ENCODE measurements around the gene B4GALNT2.

The B4GALNT2 gene

GRCh38 chr17:49106321-49107210 lies 26.0 kb upstream of the B4GALNT2 start:
- Histone ChIP-seq H3K36me3 (ENCODE audit: insufficient read depth, low read length) (no peaks in the 10 kb centered on the region), H4K20me1 (ENCODE audit: insufficient read depth, low read length, poor library complexity, severe bottlenecking) (no peaks in the 10 kb centered on the region), H3K9ac (ENCODE audit: low read depth, low read length, poor library complexity, severe bottlenecking) (no peak overlapping the region), H3F3A (ENCODE audit: low read depth) (no peaks in the 10 kb centered on the region), H3K4me3 (ENCODE audit: low read length, poor library complexity, severe bottlenecking) (no peak overlapping the region), H3K9me3 (ENCODE audit: insufficient read depth, low read depth, low read length) (no peaks in the 10 kb centered on the region), H3K27me3 (ENCODE audit: insufficient read depth, low read length, poor library complexity, severe bottlenecking) (no peaks in the 10 kb centered on the region), H3K9me2 (replicated peaks; ENCODE audit: low read depth, low read length) (no peaks in the 10 kb centered on the region), H3K4me1 (ENCODE audit: insufficient read depth, low read length, poor library complexity, severe bottlenecking) (no peaks in the 10 kb centered on the region), H2AFZ (ENCODE audit: low read length) (no peak overlapping the region), H3K79me2 (ENCODE audit: insufficient read depth, low read length) (no peaks in the 10 kb centered on the region), H3K4me2 (ENCODE audit: low read depth, low read length, poor library complexity, severe bottlenecking) (no peak overlapping the region)
- no peak for TF ChIP-seq CTCF (conservative IDR thresholded peaks at IDR 0.05; ENCODE audit: low read length)
- no peak for TF ChIP-seq EZH2phosphoT487 (IDR thresholded peaks at IDR 0.05; ENCODE audit: borderline replicate concordance)

- H3K4me1 ChIP-seq (ENCODE audit: insufficient read depth, low read length, poor library complexity, severe bottlenecking), result no peaks in the 10 kb centered on the region
- no peaks in the 10 kb centered on the region for H3K9me3 ChIP-seq (ENCODE audit: insufficient read depth, low read depth, low read length)
- no peaks in the 10 kb centered on the region for H4K20me1 ChIP-seq (ENCODE audit: insufficient read depth, low read length, poor library complexity, severe bottlenecking)
- H3K4me3 ChIP-seq (ENCODE audit: low read length, poor library complexity, severe bottlenecking), result no peak overlapping the region
- no peak overlapping the region for H3K9ac ChIP-seq (ENCODE audit: low read depth, low read length, poor library complexity, severe bottlenecking)
- H3K27me3 ChIP-seq (ENCODE audit: insufficient read depth, low read length, poor library complexity, severe bottlenecking), result no peaks in the 10 kb centered on the region
- TF ChIP-seq CTCF (conservative IDR thresholded peaks at IDR 0.05; ENCODE audit: low read length) (no peak), EZH2phosphoT487 (IDR thresholded peaks at IDR 0.05; ENCODE audit: borderline replicate concordance) (no peak)
- no peak overlapping the region for H3K4me2 ChIP-seq (ENCODE audit: low read depth, low read length, poor library complexity, severe bottlenecking)
- no peaks in the 10 kb centered on the region for H3K36me3 ChIP-seq (ENCODE audit: insufficient read depth, low read length)
- no peaks in the 10 kb centered on the region for H3K9me2 ChIP-seq (replicated peaks; ENCODE audit: low read depth, low read length)
- H3F3A ChIP-seq (ENCODE audit: low read depth), result no peaks in the 10 kb centered on the region
- H3K79me2 ChIP-seq (ENCODE audit: insufficient read depth, low read length), result no peaks in the 10 kb centered on the region
- no peak overlapping the region for H2AFZ ChIP-seq (ENCODE audit: low read length)
Observed at GRCh38 chr17:49107211-49107557, 25.4 kb upstream of the B4GALNT2 start.

GRCh38 chr17:49108318-49108717 lies 24.3 kb upstream of the B4GALNT2 start:
- H3K27me3 ChIP-seq (ENCODE audit: insufficient read depth, low read length, poor library complexity, severe bottlenecking), result no peaks in the 10 kb centered on the region
- H2AFZ ChIP-seq (ENCODE audit: low read length), result no peak overlapping the region
- no peaks in the 10 kb centered on the region for H3F3A ChIP-seq (ENCODE audit: low read depth)
- H3K79me2 ChIP-seq (ENCODE audit: insufficient read depth, low read length), result no peaks in the 10 kb centered on the region
- no peaks in the 10 kb centered on the region for H3K36me3 ChIP-seq (ENCODE audit: insufficient read depth, low read length)
- no peak overlapping the region for H3K9ac ChIP-seq (ENCODE audit: low read depth, low read length, poor library complexity, severe bottlenecking)
- H4K20me1 ChIP-seq (ENCODE audit: insufficient read depth, low read length, poor library complexity, severe bottlenecking), result no peaks in the 10 kb centered on the region
- H3K4me2 ChIP-seq (ENCODE audit: low read depth, low read length, poor library complexity, severe bottlenecking), result no peak overlapping the region
- no peaks in the 10 kb centered on the region for H3K9me2 ChIP-seq (replicated peaks; ENCODE audit: low read depth, low read length)
- H3K4me1 ChIP-seq (ENCODE audit: insufficient read depth, low read length, poor library complexity, severe bottlenecking), result no peaks in the 10 kb centered on the region
- TF ChIP-seq EZH2phosphoT487 (IDR thresholded peaks at IDR 0.05; ENCODE audit: borderline replicate concordance), result no peak
- no peak for TF ChIP-seq CTCF (conservative IDR thresholded peaks at IDR 0.05; ENCODE audit: low read length)
- no peak overlapping the region for H3K4me3 ChIP-seq (ENCODE audit: low read length, poor library complexity, severe bottlenecking)
- no peaks in the 10 kb centered on the region for H3K9me3 ChIP-seq (ENCODE audit: insufficient read depth, low read depth, low read length)
